A673 (cell line): ENCODE measurements around the gene C4A.

Experiments used
- EZH2 ChIP-seq: fragments of 200-600 bp; sonication (generic); IDR thresholded peaks from 2 replicates; pipeline ENCODE4 v1.6.1; 2017; ENCODE audit warnings: borderline replicate concordance, low read depth, mild to moderate bottlenecking, mixed read lengths, antibody characterized with exemption, low read length; ENCODE audit not compliant: poor library complexity, severe bottlenecking
- TF ChIP-seq, protein P1 (sequence below): fragments of 300-800, 200-600 bp; sonication (generic); conservative IDR thresholded peaks from 2 replicates; pipeline ENCODE4 v1.5.1; 2017; ENCODE audit warnings: low read depth, mild to moderate bottlenecking, antibody characterized with exemption, low read length, moderate library complexity, mixed read lengths

DNA sequence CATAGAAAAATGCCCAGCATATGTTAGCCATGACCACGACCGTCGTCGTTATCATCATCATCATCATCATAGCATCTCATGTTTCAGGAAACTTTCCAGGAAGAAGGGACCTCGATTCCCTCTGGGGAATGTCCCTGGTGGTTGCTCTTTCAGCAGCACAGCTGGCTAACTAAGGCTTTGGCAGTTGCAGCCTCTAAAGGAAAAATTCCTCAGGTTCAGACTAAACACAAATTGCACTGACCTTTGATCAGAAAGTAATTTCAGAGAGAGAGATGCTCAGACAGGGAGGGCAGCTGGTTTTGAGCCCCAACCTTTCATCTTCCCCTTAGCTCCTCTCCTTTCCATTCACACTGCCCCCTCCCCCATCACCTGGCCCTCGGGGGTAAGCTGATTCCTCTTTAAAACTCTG, 41.6 kb upstream of the C4A start:
- TF ChIP-seq, protein P1, sequence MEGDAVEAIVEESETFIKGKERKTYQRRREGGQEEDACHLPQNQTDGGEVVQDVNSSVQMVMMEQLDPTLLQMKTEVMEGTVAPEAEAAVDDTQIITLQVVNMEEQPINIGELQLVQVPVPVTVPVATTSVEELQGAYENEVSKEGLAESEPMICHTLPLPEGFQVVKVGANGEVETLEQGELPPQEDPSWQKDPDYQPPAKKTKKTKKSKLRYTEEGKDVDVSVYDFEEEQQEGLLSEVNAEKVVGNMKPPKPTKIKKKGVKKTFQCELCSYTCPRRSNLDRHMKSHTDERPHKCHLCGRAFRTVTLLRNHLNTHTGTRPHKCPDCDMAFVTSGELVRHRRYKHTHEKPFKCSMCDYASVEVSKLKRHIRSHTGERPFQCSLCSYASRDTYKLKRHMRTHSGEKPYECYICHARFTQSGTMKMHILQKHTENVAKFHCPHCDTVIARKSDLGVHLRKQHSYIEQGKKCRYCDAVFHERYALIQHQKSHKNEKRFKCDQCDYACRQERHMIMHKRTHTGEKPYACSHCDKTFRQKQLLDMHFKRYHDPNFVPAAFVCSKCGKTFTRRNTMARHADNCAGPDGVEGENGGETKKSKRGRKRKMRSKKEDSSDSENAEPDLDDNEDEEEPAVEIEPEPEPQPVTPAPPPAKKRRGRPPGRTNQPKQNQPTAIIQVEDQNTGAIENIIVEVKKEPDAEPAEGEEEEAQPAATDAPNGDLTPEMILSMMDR: no peak
- no peak for TF ChIP-seq EZH2
